ENCODE data around the gene MSL1. TPM values are rescaled to one million over a fixed set of nuclear protein-coding genes. Genes with fewer than 3 reads are reported as not detected.

MSL1 gene
- total RNA-seq, 1 donor from 2014 or later, result 97.7 TPM

- DNase-seq (no peak), ATAC-seq (no peak)
- peak overlapping the region; percentile 95 for H3K27ac ChIP-seq
- no peaks in the 10 kb centered on the region for H3K27me3 ChIP-seq (ENCODE audit: low read depth)
- no peaks in the 10 kb centered on the region for H3K9me3 ChIP-seq
- H3K36me3 ChIP-seq, result peaks cover 37% of the 10 kb centered on the region
- H3K4me3 ChIP-seq, result peak overlapping the region; percentile 92
- peaks cover 28% of the 10 kb centered on the region for H3K4me1 ChIP-seq
- intact Hi-C loops (cut with DNase I), result no loop called here
- TF ChIP-seq, protein P1, sequence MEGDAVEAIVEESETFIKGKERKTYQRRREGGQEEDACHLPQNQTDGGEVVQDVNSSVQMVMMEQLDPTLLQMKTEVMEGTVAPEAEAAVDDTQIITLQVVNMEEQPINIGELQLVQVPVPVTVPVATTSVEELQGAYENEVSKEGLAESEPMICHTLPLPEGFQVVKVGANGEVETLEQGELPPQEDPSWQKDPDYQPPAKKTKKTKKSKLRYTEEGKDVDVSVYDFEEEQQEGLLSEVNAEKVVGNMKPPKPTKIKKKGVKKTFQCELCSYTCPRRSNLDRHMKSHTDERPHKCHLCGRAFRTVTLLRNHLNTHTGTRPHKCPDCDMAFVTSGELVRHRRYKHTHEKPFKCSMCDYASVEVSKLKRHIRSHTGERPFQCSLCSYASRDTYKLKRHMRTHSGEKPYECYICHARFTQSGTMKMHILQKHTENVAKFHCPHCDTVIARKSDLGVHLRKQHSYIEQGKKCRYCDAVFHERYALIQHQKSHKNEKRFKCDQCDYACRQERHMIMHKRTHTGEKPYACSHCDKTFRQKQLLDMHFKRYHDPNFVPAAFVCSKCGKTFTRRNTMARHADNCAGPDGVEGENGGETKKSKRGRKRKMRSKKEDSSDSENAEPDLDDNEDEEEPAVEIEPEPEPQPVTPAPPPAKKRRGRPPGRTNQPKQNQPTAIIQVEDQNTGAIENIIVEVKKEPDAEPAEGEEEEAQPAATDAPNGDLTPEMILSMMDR (IDR thresholded peaks at IDR 0.05), result no peak
Observed at GRCh38 chr17:40123811-40124114, 2.0 kb downstream of the MSL1 start.

GRCh38 chr17:40124279-40125141, 2.7 kb downstream of the MSL1 start:
- TF ChIP-seq, protein P1 (IDR thresholded peaks at IDR 0.05), result no peak
- DNase-seq, result no peak
- no peaks in the 10 kb centered on the region for H3K27me3 ChIP-seq (ENCODE audit: low read depth)
- peak overlapping the region; percentile 95 for H3K27ac ChIP-seq
- peak overlapping the region; percentile 92 for H3K4me3 ChIP-seq
- intact Hi-C loops (cut with DNase I), result no loop called here
- H3K9me3 ChIP-seq, result no peaks in the 10 kb centered on the region
- peaks cover 28% of the 10 kb centered on the region for H3K4me1 ChIP-seq
- H3K36me3 ChIP-seq, result peaks cover 45% of the 10 kb centered on the region
- ATAC-seq, result no peak

GRCh38 chr17:40129498-40129897, 7.7 kb downstream of the MSL1 start:
- DNase-seq, result no peak
- no peak for ATAC-seq
- TF ChIP-seq, protein P1 (IDR thresholded peaks at IDR 0.05), result no peak
- intact Hi-C loops (cut with DNase I), result no loop called here
- H3K27me3 ChIP-seq (ENCODE audit: low read depth), result no peaks in the 10 kb centered on the region
- H3K4me1 ChIP-seq, result peaks cover 25% of the 10 kb centered on the region
- H3K27ac ChIP-seq, result peak overlapping the region; percentile 24
- H3K9me3 ChIP-seq, result no peaks in the 10 kb centered on the region
- H3K36me3 ChIP-seq, result peaks cover 95% of the 10 kb centered on the region
- no peak overlapping the region for H3K4me3 ChIP-seq

GRCh38 chr17:40130352-40131042, 8.7 kb downstream of the MSL1 start:
- peaks cover 15% of the 10 kb centered on the region for H3K4me1 ChIP-seq
- H3K36me3 ChIP-seq, result peaks cover 100% of the 10 kb centered on the region
- DNase-seq (peak; percentile 59), ATAC-seq (peak; percentile 89 to 93)
- intact Hi-C loops (cut with DNase I), result no loop called here
- H3K9me3 ChIP-seq, result no peaks in the 10 kb centered on the region
- peak overlapping the region; percentile 64 for H3K27ac ChIP-seq
- no peaks in the 10 kb centered on the region for H3K27me3 ChIP-seq (ENCODE audit: low read depth)
- TF ChIP-seq, protein P1 (IDR thresholded peaks at IDR 0.05), result no peak
- no peak overlapping the region for H3K4me3 ChIP-seq

DNA sequence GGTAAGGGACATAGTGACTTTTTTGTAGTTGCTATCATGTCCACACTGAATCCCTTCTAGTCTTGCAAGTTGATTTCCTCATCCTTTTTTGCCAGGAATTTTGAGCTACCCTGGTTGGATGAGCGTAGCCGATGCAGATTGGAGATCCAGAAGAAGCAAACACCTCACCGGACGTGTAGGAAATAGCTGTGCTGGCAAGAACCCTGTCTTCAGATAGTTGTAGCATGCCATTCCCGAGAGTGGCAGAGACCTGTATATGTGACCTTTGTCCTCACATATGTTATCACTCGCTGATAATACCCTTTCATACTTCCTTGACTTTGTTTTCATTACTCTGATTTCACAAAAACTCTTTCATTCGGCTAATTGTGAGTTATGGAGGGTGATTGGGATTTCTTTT, 12.4 kb downstream of the MSL1 start:
- H3K4me1 ChIP-seq, result peaks cover 15% of the 10 kb centered on the region
- no peak overlapping the region for H3K27ac ChIP-seq
- no peak for DNase-seq
- no peaks in the 10 kb centered on the region for H3K9me3 ChIP-seq
- no peak for ATAC-seq
- TF ChIP-seq, protein P1 (IDR thresholded peaks at IDR 0.05), result no peak
- peaks cover 83% of the 10 kb centered on the region for H3K36me3 ChIP-seq
- H3K27me3 ChIP-seq (ENCODE audit: low read depth), result no peaks in the 10 kb centered on the region
- no peak overlapping the region for H3K4me3 ChIP-seq
- intact Hi-C loops (cut with DNase I), result no loop called here

Measured in lower lobe of right lung (tissue), 2 donors.